ENCODE results near the gene SLC22A31.

The SLC22A31 gene

GRCh38 chr16:89156740-89157645, 43.3 kb downstream of the SLC22A31 start:
- no peak overlapping the region for H3K4me3 ChIP-seq (ENCODE audit: control insufficient read depth, low read depth, low read length)
- TF ChIP-seq CTCF (IDR thresholded peaks at IDR 0.05; ENCODE audit: control insufficient read depth, insufficient read depth, low read depth, low read length, missing control alignments) = no peak
- DNase-seq (ENCODE audit: low read depth) = no peak

GRCh38 chr16:89155851-89156739, 44.2 kb downstream of the SLC22A31 start:
- no peak for DNase-seq (ENCODE audit: low read depth)
- no peak for TF ChIP-seq CTCF (IDR thresholded peaks at IDR 0.05; ENCODE audit: control insufficient read depth, insufficient read depth, low read depth, low read length, missing control alignments)
- H3K4me3 ChIP-seq (ENCODE audit: control insufficient read depth, low read depth, low read length) = no peak overlapping the region

- peak; percentile 39 for DNase-seq (ENCODE audit: low read depth)
- no peak overlapping the region for H3K4me3 ChIP-seq (ENCODE audit: control insufficient read depth, low read depth, low read length)
- TF ChIP-seq CTCF (IDR thresholded peaks at IDR 0.05; ENCODE audit: control insufficient read depth, insufficient read depth, low read depth, low read length, missing control alignments) = no peak
Observed at GRCh38 chr16:89155184-89155679, 45.1 kb downstream of the SLC22A31 start.

GRCh38 chr16:89154390-89155183, 45.8 kb downstream of the SLC22A31 start:
- H3K4me3 ChIP-seq (ENCODE audit: control insufficient read depth, low read depth, low read length) = no peak overlapping the region
- TF ChIP-seq CTCF (IDR thresholded peaks at IDR 0.05; ENCODE audit: control insufficient read depth, insufficient read depth, low read depth, low read length, missing control alignments) = no peak
- no peak for DNase-seq (ENCODE audit: low read depth)

- no peak overlapping the region for H3K4me3 ChIP-seq (ENCODE audit: control insufficient read depth, low read depth, low read length)
- TF ChIP-seq CTCF (IDR thresholded peaks at IDR 0.05; ENCODE audit: control insufficient read depth, insufficient read depth, low read depth, low read length, missing control alignments) = no peak
Observed at GRCh38 chr16:89153848-89154271, 46.5 kb downstream of the SLC22A31 start.

More at GRCh38 chr16:89153848-89154271, 46.5 kb downstream of the SLC22A31 start:
- DNase-seq (ENCODE audit: low read depth) = no peak

Data from AG09309 (cell line).